GM19240 (cell line): ENCODE results near the gene CEP70.
"Not testable (repeated sequence)": the region's sequence is repeated elsewhere in the genome, so short reads cannot be mapped to it uniquely, and the experiment has no call there.

Source experiments
- DNase-seq: peaks from one replicate; pipeline ENCODE4 v3.0.0; 2011; ENCODE audit warnings: low spot score; ENCODE audit not compliant: insufficient read length

The CEP70 gene

GRCh38 chr3:138470687-138471086 lies 123.4 kb downstream of the CEP70 start:
- DNase-seq, result no peak

- no peak for DNase-seq
Measured at GRCh38 chr3:138469874-138470273, 124.2 kb downstream of the CEP70 start.

GRCh38 chr3:138468886-138469285 lies 125.2 kb downstream of the CEP70 start:
- DNase-seq, result no peak

GRCh38 chr3:138468451-138468850 lies 125.6 kb downstream of the CEP70 start:
- DNase-seq, result no peak

GRCh38 chr3:138467931-138468330 lies 126.1 kb downstream of the CEP70 start:
- DNase-seq, result no peak

- no peak for DNase-seq
Measured at GRCh38 chr3:138465925-138466324, 128.1 kb downstream of the CEP70 start.

- no peak for DNase-seq
Measured at GRCh38 chr3:138465451-138465850, 128.6 kb downstream of the CEP70 start.

- no peak for DNase-seq
Measured at GRCh38 chr3:138464491-138464860, 129.6 kb downstream of the CEP70 start.

- no peak for DNase-seq
Measured at GRCh38 chr3:138463724-138464490, 130.2 kb downstream of the CEP70 start.

GRCh38 chr3:138461896-138462295 lies 132.2 kb downstream of the CEP70 start:
- DNase-seq, result no peak

GRCh38 chr3:138461246-138461645 lies 132.8 kb downstream of the CEP70 start:
- no peak for DNase-seq

GRCh38 chr3:138460536-138461205 lies 133.4 kb downstream of the CEP70 start:
- DNase-seq, result no peak

- DNase-seq, result no peak
Measured at GRCh38 chr3:138459619-138460535, 134.2 kb downstream of the CEP70 start.

- no peak for DNase-seq
Measured at GRCh38 chr3:138458774-138459499, 135.1 kb downstream of the CEP70 start.

GRCh38 chr3:138457863-138458735 lies 136.0 kb downstream of the CEP70 start:
- no peak for DNase-seq

GRCh38 chr3:138456961-138457862 lies 136.8 kb downstream of the CEP70 start:
- no peak for DNase-seq

- DNase-seq, result no peak
Measured at GRCh38 chr3:138455801-138456716, 138.0 kb downstream of the CEP70 start.

GRCh38 chr3:138453940-138454339 lies 140.1 kb downstream of the CEP70 start:
- not testable (repeated sequence) for DNase-seq
